Stimulated activated CD8-positive, alpha-beta memory T cell treated with anti-CD3 and anti-CD28 coated beads, Interleukin-15, amount 100 ng/mL, for 24 hours (primary cell): ENCODE results near the gene SAMMSON.

Experiments used
- DNase-seq: peaks from one replicate; pipeline ENCODE4 v3.0.0-alpha.2; 2020; ENCODE audit warnings: low read depth

SAMMSON gene

DNA sequence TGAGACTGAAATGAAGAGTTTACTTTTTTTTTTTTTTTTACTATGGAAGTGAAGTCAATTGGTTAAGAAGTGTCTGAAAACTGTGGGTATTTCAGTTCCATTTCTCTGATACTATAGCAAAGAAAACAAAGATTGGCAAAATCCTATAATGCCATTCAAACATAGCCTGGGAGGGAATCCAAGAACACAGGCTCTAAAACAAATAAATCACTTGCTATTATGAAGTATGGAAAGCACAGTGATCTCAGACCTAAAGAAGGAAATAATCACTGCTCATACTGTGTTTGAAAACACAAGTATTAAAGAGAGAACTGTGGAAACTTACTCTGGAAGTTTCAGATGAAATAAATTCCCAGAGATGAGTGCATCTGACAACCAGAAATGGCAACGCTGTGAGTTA is 12.0 kb downstream of the SAMMSON start:
- DNase-seq, result no peak

DNA sequence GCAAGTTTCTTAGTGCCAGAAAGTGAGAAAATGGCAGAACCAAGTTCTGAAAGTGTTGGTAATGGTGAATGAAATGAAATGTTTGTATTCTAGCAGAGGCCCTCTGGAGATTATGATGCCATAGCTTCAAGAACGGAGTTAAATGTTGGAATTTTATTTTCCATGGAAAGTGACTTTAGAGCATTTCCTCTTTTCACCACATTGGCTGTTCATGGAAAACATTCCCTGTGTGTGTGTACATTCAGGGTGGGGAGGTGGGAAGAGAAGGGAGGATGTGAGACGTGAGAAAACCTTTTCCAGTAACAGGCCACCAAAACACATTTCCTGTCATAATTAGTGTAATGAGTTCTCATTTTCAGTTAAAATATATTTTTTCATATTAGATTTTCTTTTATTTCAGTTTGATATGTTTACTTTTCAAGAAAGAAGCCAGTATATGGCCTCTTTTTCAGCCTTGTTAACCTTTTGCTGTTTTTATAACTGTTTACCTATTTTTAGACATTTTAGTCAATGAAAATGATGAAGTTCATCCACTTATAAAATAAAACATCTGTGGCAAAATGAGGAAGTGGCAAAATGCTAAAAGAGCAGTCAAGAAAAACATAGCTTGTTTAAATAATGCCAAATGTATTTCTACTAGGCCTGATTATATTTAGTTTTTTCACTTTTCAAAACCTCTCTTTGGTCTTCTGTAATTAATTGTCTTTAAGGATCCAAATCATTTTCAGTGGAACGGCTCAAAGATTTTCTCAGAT is 21.6 kb downstream of the SAMMSON start:
- no peak for DNase-seq

DNA sequence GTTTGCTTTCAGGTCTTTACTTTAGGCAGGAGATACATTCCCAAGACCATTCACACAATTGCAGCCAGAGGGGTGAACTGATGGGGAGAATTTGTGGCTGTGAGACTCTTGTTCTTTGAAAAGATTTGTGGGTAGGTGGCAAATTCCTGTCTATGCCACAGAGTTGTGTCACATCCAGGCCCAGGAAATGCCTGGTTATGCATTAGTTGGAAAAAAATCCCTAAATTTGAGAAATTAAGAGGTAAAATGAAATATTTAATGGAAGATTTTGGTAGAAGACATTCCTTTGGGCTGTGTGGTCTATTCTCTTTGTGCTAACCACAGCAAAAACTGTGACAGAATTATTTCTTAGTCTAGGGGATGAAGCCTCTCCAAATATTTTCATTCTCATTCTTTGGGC is 28.8 kb downstream of the SAMMSON start:
- DNase-seq, result no peak

DNA sequence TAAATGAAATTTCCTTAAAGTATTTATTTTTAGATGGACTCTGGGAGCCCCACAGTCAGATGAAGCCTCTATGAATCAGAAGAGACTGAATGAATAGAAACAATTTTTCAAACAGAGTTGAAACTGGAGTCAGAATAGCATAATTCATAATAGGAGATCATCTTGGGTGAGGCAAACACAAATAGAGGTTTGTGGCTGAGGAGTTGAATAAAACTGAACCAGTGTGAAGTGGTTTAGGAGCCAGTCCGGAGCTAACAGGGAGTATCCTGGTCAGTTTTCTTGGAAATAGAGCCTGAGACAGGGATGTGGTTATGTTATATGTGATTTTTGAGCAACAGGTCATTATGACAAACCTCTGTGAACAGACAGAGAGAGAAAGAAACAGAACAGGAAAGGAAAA is 39.2 kb downstream of the SAMMSON start:
- no peak for DNase-seq

DNA sequence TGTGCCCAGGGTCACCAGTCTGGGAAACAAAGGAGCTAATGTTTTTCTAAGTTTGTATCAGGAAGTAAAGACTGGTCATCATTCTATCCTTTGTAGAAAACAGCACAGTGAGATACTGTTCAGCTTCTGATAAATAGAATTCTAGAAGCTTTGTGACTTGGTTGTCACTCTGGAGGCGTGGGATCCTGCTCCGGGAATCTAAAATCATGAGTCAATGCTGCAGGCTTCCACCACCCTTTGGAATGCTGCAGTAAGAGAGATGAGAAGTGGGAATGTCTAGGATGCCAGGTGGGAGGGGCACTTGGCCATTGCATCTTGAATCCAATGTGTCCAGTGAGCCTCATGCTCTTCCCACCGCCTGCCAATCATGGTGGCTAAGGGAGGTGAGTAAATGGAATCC is 40.9 kb downstream of the SAMMSON start:
- no peak for DNase-seq

DNA sequence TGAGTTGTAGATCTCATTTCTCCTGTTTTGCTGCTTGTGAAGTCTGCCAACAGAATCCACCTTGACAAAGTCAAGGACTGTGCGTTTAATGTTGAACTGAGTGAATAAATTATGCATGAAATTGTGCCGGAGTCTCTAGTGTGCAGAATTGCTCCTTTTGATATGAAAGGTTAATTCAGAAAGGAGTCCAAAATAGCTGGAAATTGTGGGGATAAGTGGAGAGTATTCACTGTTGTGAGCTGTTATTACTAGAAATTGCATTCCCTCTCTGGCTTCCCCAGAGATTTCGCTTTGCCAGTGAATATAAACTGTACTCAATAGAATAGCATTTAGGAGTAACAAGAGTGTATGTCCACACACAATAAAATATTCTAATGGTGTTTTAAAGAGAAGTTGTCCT is 43.1 kb downstream of the SAMMSON start:
- no peak for DNase-seq

DNA sequence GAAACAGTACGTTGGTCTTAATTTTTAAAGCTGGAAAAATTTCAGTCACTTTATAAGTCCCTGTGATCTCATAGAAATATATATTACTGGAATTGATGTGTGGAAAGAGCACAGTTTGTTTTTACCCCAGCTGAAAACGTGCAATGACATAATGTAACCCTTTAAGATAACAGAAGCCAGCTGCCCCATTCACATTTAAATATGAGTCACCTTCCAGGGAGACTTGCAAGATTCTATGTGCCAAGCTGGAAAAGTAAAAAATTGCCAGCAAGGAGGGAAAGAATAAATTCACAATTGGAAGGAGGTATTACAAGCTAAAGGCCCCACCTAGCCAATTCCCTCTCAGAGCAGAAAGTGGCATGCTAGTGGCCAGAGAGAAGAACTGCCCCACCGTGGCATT is 50.2 kb downstream of the SAMMSON start:
- DNase-seq, result no peak

DNA sequence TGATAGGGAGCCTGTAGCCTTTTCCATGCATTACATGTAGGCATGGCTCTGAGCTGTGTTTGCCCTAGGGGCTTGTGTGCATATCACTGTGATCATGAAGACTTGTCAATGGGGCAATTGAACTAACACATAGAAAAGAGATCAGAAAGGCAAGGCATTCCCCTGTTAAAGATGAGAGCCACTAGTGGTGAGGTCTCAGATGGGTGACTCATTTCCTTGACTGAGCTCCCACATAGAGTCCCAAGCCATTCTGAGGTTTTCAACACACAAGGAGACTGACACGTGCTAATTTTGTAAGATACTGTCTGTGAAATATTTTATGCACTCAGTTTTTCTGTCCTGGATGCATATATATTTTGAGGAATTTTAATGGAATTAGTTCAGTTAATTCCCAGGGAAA is 53.8 kb downstream of the SAMMSON start:
- no peak for DNase-seq

DNA sequence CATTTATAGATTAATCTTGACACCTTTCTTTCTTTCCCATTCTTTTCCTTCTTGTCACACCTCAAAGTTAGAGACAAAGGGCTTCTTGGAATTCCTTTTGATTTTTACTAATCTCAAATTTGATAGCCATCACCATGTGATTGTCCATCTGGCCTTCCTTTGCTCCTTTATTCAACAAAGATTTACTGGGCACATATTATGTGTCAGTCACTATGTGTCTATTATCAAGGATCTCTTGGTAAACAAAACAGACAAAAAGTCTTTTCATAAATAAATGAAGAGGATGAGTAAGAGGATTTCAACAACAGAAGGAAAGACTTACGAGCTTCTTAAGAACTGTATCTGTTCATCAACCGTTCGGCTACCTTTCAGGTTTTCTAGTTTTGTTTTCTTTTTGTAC is 56.5 kb downstream of the SAMMSON start:
- DNase-seq, result no peak

DNA sequence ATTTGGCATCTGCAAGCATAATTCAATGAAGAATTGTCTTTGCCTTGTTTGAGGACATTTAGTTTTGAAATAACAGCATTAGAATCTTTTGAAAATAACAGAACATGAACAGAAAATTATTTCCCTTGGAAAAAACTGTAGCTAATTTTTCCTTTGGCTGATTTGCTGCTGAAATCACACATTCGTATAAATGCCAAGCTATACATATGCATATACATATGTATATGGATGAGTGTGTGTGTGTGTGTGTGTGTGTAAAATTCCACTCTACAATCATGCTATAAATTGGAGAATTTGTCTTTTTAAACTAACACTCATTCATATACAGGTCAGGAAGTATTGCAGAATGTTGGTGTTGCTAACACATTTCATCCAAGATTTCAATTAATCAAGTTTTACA is 57.9 kb downstream of the SAMMSON start:
- no peak for DNase-seq

DNA sequence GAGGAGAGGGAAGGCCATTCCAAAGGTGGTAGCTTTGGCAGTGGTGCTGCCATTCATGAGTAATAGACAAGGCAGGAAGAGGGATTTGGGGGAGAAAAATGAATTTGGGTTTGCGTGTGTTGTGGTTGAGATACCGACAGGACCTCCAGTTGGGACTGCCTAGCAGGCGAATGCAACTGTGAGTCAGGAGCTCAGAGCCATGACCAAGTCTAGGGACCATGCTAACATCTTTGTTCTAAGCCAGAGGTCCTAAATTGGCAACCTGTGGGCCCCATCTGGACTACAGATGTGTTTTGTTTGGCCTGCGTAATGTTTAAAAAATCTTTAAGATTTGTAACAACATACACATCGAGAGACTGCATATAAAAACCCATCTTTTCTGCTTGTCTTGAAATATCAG is 61.6 kb downstream of the SAMMSON start:
- no peak for DNase-seq

DNA sequence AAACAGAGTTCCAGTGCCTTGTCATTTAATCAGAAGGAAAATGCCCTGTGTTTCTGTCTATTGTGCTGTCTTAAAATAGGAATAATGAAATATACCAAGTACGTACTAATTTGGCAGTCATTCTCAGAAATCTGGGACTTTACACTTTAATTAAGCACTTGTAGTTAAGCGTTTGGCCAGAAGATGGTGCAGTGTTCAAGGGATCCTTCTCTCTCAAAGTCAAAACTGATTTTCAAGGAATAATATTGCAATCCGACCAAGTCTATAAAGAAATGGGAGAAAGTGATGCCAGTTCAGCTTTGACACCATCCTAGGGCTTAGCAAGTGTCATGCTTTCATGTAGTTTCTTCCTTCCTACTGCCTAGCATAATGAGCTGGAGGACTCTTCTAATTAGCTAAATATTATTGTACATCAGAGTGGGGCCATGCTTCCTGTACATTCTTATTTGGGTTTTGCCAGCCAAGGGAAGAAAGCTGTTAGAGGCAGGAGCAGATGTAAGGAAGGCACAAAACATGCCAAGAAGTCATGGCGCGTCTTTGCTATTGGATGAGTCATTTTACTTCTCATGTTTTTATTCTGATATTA is 64.8 kb downstream of the SAMMSON start:
- DNase-seq, result no peak

DNA sequence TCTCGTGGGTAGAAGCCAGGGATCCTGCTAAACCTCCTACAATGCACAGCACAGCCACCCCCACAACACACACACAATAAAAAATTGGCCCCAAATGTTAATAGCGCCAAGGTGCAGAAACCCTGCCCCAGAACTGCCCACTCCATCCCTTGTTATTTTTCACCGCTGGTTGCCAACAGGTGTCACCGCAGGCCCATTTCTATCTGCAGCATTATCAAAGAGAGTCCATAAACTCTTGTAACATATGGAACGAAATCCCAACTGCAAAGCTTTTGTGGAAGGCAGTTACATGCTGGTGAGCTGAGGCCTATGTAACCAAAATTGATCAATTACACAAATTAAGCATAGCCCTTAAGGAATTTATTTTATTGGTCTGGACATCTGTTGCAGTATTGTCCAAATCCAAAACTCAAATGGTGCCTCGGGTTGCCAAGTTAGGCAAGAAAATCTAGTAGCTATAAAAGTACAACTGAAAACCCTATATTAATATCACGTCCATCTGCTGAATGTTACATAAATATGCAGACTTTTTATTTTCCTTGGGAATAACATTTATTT is 66.2 kb downstream of the SAMMSON start:
- DNase-seq, result no peak

DNA sequence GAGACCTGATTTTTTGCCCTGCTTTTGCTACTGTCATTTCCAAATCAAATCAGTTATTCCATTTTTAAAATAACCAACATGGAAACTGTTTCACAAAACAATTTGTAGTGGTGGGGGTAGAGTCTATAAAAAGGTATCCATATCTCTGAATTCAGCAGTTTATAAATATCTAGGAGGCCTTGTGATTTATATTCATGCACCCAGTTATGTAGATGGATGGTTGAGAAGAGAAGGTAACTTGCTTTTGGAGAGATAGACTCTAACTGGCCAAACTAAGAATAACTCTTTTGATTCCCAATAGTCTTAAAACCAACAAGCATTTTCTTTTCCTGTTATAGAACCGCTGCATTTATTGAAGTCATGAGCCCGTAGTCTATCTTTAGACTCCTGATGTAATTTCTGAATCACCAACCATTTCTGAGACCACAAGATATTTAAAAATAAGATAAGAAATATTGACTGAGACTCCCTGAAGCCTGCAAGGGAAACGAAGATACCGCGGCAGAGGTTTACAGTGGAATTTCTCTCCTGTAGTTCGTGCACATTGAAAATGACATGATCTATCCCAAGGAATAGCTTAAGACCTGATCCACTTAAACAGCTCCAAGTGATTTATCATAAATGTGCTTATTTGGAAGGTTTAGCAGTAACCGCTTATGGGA is 68.5 kb downstream of the SAMMSON start:
- no peak for DNase-seq

DNA sequence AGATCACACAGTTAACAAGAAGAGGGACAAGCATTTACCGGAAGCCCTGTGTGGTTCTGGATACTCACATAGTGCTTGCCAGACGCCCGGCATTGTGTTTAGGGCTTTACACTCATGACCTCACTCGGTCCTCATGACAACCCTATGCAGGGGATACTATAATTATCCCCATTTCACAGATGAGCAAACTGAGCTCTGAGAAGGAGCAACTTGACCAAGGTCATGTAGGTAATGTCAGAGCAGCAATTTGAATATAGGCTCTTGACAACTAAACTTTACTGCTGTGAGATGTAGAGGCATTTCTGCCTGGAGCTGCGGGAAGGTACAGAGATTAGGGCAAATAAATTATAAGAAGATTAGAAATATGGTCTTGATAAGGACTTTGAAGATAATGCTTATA is 70.0 kb downstream of the SAMMSON start:
- DNase-seq, result no peak

DNA sequence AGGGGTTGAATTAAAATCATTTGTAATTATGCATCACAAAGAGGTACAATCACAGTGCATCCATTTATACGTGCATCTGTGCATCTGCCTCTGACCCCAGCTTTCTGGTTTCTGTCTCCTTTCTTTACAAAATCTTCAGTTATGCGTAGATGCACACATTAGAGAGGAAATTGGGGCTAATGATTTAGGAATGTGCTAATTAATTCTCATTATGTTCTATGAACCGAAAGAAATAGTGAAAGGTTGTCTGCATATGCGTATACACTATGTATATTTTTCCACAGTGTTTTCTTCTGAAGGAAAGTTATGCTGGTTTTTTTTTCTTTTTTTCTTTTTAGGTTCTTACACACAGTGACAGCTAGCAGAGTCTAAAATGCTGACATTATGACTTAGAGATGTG is 71.6 kb downstream of the SAMMSON start:
- no peak for DNase-seq

DNA sequence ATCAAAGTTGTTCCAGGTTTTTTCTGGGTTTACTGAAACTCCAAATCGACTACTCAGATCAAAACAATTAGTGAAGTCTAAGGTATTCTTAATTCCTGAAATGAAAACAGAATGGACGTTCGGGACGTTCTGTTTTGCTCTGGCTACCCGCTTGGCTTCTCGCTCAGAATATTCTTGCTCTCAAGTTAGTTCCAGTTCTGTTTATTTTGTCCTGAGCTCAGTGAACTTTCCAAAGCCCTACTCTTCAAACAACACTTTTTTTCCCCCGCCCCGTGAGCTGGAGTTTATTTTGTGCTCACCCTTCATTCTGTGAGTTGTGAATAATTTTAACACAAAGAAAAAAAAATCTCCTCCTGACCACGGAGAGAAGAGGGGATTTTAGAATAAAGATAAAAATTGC is 72.6 kb downstream of the SAMMSON start:
- DNase-seq, result no peak

DNA sequence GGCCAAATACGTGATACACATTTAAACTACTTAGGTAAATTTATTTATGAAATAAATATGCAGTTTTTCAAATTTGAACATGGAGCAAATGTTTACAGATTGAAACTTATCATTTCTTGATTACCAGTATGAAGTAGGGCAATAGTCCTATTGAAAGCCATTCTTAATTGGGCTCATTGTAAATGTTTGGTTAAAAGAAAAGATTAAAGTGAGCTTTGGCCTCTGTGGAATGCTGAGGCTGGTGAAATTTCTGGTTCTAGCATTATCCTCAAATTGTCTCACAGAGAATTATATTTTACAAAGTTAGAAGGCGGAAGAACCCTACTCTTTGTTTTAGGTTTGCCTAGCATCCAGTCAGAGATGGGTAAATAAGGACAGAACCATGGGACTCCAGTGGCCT is 73.2 kb downstream of the SAMMSON start:
- no peak for DNase-seq

DNA sequence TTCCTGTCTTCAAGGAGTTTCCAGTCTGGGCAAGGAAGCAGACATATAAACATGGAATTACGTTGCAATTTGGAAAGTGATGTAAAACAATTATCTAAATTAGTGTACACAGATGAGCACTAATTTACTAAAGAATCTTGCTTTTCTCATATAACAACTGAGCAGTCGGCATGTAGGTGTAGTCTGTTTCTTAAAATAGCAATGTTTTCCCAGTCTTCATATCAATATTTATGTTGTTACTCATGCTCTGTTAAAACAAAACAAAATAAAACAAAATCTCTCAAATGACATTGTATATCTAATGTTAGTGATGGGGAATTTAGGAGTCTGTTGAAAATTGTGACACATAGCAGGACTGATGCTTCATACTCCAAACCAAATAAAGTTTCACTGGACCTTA is 75.6 kb downstream of the SAMMSON start:
- DNase-seq, result no peak

DNA sequence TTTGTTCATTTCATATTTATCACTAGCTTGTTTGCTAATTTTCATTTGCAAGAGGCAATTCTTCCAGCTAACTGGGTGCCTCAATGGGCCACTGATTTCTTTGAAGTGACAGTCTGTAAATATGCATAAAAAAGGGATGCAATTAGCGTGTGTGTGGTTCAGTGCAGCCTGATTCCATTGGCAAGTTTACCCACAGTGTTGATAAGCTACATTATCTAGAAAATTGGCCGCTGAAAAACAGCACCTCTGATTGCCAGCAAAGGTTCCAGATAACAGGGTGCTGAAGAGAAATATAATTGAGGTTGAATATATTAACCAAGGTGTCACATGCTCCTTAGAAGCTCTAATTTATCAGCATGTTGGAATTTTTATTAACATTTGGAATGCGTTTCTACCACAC is 76.9 kb downstream of the SAMMSON start:
- DNase-seq, result no peak

DNA sequence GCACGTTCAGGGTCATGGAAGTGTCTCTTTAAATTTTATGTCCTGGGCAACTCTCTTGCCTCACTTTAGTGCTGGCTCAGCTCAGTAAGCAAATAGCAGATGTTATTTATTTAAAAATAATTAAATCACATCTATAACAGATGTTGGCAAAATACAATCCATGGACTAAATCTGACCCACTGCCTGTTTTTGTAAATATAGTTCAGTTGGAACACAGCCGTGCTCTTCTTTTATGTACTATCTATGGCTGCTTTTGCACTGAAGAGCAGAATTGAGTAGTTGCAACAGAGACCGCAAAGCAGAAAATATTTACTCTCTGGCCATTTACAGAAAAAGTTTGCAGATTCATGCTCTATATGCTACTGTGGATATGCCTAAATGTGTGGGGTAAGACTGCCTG is 79.2 kb downstream of the SAMMSON start:
- no peak for DNase-seq

DNA sequence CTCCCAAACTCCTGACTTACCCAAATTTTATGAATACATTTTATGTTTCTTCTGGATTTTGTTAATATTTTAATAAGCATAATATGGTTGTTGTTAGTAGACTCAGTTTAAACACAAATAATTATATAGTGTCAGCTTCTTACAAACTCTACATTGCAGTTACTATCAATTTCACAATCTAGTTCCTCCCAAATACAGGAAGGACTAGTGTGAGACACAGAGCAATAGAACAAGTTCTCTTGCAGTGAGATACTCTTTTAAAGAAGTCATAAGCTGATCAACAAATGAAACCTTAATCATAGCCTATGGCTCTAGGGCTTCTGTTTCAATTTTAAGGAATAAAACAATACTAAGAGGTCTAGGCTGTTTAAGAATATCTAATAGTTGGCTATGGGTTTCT is 86.1 kb downstream of the SAMMSON start:
- no peak for DNase-seq

DNA sequence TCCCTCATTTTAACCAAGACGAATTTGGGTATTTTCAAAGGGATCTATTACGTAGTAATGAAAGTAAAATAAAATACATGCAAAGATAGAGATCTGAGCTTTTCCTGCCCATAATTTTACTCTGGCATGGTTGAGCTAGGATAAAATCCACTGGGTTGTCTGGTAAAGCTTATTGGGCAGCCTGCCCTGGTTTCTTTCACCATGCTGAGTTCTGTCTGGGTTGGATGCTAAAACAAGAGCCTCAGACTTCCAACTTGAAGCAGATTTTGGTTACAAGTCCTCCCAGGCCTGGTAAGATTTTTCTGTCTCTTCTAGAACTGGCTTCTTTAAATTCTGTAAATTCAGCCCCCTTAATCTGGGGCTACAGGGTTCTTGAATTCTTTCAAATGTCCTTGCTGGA is 86.8 kb downstream of the SAMMSON start:
- no peak for DNase-seq
